ENCODE data around the gene ADPGK.
"Not testable (repeated sequence)": the region's sequence is repeated elsewhere in the genome, so short reads cannot be mapped to it uniquely, and the experiment has no call there.

ADPGK gene

DNA sequence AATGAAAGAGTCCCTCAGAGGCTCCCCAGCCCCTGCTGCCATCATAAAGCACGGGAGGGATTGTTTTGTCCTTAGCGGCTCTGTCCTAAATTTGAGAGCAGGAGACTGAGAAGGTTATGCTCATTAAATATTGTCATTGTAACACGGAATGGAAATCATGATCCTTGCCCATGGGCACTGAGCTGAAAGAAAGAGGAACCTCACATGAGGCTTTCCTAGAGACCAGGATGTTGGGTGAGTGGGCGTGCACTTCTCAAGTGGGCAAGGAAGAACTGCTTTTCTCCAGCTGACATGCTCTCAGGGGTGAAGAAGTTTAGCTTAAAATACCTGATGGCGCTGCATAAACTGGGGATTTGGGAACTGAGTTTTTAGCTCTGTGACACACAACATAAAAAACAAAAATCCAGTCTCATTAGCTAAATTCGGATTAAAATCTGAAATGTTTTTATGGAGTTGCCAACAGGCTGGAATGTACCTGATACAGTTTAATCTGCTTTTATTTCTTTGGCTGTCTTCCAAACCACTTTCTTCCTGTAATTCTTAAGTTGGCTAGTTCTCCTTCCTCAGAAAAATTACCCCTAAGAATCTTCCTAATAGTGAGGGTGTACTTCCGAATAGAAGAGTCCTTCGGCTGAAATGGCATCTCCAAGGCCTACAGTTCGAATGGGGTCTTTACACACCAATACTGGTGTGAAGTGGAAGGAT is 31.7 kb downstream of the ADPGK start:
- in situ Hi-C loops (cut with MboI; ENCODE audit: low sequenced_read_pairs) = no loop called here

DNA sequence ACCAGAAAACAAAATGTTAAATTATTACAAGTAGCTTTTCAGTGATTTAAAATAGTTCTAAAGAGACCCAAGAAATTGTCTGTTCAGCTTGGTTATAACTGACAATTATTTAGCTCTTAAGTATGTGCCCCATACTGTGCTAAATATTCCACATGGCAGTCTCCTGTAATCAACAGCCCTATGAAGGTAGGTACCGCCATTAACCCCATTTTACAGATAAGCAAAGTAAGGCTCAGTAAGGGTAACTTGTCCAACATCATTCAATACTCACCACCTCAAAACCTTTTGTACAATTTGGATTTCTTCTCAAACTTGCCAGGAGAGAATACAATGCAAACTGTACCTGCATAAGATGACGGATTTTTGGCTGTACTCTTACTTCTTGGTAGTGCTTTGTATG is 33.9 kb downstream of the ADPGK start:
- in situ Hi-C loops (cut with MboI; ENCODE audit: low sequenced_read_pairs) = no loop called here

DNA sequence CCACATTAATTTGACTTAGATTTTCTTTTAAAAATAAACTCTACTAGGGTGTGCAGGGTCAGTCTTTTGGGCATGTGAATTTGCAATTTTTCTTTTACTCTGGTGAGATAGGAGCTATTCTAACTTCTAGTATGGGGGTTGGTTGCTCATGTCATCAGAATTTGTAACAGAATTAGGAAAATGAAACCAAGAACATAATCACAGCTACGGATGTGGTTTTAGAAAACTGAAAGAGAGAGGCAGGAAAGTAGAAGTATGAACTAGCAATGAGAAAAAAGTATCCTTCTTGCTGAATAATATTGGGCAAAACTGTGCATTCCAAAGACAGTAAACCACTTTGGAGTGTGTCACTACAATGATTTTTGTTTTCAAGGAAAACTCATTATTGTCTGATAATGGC is 43.3 kb downstream of the ADPGK start:
- in situ Hi-C loops (cut with MboI; ENCODE audit: low sequenced_read_pairs) = no loop called here

- in situ Hi-C loops (cut with MboI; ENCODE audit: low sequenced_read_pairs) = no loop called here
These were observed 45.8 kb downstream of the ADPGK start for GRCh38 chr15:72737723-72738122.

- in situ Hi-C loops (cut with MboI; ENCODE audit: low sequenced_read_pairs) = no loop called here
These were observed 46.5 kb downstream of the ADPGK start for GRCh38 chr15:72737061-72737460.

- in situ Hi-C loops (cut with MboI; ENCODE audit: low sequenced_read_pairs) = no loop called here
These were observed 48.4 kb downstream of the ADPGK start for GRCh38 chr15:72735111-72735510.

DNA sequence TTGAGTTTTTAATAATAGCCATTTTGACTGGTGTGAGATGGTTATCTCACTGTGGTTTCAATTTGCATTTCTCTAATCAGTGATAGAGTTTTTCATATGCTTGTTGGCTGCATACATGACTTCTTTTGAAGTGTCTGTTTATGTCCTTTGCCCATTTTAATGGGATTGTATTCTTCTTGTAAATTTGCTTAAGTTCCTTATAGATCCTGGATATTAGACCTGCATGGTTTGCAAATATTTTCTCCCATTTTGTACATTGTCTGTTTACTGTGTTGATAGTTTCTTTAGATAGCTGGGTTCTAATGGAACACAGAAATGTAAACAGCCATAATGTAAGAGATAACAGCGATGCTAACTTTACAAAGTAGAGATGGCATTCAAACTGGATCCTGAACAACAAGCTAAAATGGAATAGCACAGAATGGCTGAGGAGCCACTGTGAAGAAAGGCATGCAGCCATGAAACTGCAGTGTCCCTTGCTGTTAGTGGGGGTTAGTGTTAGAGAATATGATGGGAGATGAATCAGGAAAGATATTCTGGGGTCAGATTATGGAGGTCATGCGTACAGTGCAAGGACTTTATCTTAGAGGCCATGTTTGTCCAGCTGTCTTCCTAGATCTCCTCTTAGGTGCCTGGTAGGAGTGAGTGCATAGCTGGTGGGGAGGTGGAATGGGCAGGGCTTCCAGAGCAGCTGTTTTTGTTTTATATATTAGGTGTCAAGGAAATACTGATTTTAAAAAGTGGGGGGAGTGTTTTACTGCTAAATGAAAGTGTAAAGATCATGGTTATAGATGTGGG is 49.4 kb downstream of the ADPGK start:
- in situ Hi-C loops (cut with MboI; ENCODE audit: low sequenced_read_pairs) = no loop called here

- in situ Hi-C loops (cut with MboI; ENCODE audit: low sequenced_read_pairs) = no loop called here
These were observed 51.0 kb downstream of the ADPGK start for GRCh38 chr15:72732516-72732915.

- in situ Hi-C loops (cut with MboI; ENCODE audit: low sequenced_read_pairs) = no loop called here
These were observed 51.5 kb downstream of the ADPGK start for GRCh38 chr15:72732086-72732485.

- in situ Hi-C loops (cut with MboI; ENCODE audit: low sequenced_read_pairs) = no loop called here
These were observed 54.7 kb downstream of the ADPGK start for GRCh38 chr15:72728821-72729220.

DNA sequence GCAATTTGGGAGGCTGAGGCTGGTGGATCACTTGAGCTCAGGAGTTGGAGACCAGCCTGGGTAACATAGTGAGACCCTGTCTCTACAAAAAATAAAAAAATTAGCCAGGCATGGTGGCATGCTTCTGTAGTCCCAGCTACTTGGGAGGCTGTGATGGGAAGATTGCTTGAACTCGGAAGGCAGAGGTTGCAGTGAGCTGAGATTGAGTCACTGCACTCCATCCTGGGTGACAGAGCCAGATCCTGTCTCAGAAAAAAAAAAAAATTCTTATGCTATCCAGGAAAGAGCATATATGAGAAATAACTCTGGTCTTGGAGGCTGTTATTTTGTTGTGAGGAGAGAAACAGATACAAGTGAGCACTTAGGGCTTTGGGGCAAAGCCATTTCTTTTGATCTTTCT is 55.3 kb downstream of the ADPGK start:
- in situ Hi-C loops (cut with MboI; ENCODE audit: low sequenced_read_pairs) = not testable (repeated sequence)

DNA sequence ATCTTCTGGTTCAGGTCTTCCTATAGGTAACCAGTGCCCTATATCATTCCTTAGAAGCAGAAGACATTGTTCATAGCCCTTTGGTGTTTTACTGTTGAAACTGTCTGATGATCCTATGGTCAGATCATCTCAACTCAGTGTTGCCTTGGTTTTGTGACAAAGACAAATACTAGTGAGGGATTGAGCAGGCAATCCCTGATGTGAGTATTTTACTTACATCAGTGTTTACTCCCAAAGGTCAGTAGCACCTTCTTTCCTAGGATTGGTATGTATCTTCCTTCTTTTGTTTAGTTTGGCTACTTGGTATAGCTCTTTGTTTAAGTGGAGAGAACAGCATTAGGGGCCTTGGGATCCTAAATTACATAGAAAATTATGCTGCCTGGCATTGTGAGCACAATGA is 56.4 kb downstream of the ADPGK start:
- in situ Hi-C loops (cut with MboI; ENCODE audit: low sequenced_read_pairs) = no loop called here

- in situ Hi-C loops (cut with MboI; ENCODE audit: low sequenced_read_pairs) = not testable (repeated sequence)
These were observed 57.7 kb downstream of the ADPGK start for GRCh38 chr15:72725851-72726250.

- in situ Hi-C loops (cut with MboI; ENCODE audit: low sequenced_read_pairs) = no loop called here
These were observed 58.1 kb downstream of the ADPGK start for GRCh38 chr15:72725446-72725845.

DNA sequence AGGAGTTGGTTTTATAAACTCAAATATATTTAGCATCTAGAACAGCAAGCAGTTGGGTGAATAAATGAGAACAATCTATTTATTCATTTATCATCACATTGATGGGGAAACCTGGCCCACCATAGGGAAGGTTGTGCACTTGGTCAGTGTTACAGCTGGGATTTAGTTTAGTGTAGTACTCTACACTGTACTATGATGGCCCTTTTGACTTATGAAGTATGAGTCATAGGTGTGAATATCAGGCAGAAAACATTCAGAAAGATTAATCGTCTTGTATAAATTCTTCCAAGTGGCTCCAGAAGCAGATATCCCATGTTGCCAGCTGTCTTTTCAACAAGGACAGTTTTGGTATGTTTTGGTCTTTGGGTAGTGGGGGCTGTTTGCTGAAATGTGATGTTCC is 59.5 kb downstream of the ADPGK start:
- in situ Hi-C loops (cut with MboI; ENCODE audit: low sequenced_read_pairs) = loop anchor here (25.0 kb wide), 1 partner anchor 363 kb away; no protein-coding TSS in a partner anchor

GRCh38 chr15:72722071-72722696 is 61.4 kb downstream of the ADPGK start:
- in situ Hi-C loops (cut with MboI; ENCODE audit: low sequenced_read_pairs) = loop anchor here (25.0 kb wide), 1 partner anchor 365 kb away; no protein-coding TSS in a partner anchor

GRCh38 chr15:72708551-72709303 is 74.8 kb downstream of the ADPGK start:
- in situ Hi-C loops (cut with MboI; ENCODE audit: low sequenced_read_pairs) = loop anchor here (25.0 kb wide), 1 partner anchor 379 kb away; no protein-coding TSS in a partner anchor

DNA sequence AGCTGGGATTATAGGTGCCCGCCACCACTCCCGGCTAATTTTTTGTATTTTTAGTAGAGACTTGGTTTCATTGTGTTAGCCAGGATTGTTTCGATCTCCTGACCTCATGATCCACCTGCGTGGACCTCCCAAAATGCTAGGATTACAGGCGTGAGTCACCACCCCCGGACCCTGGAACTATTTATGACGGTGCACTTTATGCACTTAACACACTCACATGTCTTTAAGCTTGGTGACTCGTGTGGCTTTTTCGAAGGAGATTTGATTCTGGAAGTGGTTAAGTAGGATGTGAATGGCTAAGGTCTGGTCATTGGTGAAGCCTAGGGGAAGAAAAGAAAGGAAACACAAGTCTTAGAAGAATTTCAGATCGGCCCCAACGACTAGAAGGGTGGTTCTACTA is 77.3 kb downstream of the ADPGK start:
- in situ Hi-C loops (cut with MboI; ENCODE audit: low sequenced_read_pairs) = loop anchor here (25.0 kb wide), 1 partner anchor 381 kb away; no protein-coding TSS in a partner anchor

Data from HL-60/S4 treated with retinoic acid at 250 ng/mL for 4 days and 3 days (cell line).